GM18861 (cell line): Measurements from ENCODE around the gene CAMTA1.

Experiments
- ATAC-seq: cut with Tn5 transposase; IDR thresholded peaks from one replicate; pipeline ENCODE4 v1.9.1; 2021; ENCODE audit not compliant: unreplicated experiment

Gene CAMTA1

DNA sequence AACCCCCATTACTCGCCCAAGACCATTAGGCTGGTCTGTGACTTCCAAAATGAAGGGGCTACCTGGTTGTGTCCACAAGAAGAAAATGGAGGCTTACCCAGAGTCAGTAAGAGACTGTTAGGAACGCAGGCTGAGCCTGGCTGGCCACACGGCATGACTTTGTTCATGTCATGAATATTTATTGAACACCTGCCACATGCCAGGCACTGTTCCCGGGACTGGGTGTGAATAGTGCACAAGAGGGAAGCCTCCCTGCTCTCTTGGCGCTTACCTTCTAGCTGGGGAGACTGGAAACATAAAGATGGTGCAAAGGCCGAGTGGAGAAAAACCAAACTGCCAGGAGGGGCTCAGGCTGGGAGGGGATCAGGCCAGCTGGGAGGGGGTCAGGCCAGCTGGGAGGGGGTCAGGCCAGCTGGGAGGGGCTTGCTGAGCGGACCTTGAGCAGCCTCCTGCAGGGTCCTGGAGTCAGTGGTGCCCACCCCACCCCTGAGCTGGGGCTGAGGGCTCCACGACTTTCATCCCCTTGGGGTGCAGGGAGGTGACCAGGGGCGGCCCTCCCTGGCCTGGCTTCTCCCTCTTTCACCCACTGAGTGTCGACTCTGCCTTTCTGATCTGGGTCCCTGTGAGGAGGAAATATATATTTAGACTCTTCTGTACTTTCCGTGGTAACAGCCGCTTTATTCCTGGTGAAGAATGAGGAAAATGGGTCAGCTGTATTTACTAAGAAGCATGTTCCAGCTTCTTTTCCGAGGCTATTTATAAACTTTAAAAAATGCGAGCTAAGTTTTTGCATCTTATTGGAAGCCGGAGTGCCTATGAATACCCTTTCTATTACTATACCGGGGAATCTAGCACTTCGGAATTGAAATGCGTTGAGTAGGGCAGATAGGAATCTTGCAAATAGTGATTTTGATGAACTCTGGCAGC, 139.0 kb downstream of the CAMTA1 start:
- no peak for ATAC-seq

DNA sequence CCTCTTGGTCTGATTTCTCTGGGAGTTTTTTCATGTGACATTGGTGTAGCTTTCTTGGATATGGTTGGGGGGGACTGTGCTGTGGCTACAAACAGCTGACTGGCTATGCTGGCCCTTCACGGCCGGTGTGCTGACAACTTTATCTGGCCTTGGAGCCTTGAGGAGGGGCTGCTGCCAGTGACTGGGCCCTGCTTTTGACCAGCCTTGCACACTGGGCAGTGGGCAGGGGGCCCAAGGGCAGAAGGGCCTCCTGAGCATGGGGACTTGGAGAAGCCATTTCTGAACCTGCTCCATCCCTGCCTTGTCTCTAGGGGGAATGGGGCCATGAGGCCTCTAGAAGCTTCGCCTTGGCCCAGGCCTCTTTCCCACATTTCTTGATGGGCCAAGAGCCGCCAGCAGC, 139.6 kb downstream of the CAMTA1 start:
- ATAC-seq, result no peak

DNA sequence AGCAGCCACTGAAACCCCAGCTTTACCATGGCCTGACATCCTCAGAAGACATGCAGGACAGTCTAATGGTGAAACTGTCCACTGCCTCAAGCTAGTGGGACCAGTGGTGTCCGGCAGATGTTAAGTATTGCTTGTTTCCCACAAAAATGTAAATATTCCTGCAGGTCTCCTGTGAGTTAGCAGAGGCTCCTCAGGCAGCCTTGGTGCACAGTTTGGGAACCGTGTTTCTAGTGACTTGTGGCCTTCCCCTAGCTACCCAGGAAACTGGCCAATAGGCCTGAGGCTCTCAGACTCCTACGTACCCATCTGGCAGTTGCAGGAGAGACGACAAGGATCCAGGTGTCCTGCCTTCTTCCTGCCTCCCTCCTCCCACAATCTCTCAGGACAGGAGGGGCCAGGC, 142.4 kb downstream of the CAMTA1 start:
- no peak for ATAC-seq

DNA sequence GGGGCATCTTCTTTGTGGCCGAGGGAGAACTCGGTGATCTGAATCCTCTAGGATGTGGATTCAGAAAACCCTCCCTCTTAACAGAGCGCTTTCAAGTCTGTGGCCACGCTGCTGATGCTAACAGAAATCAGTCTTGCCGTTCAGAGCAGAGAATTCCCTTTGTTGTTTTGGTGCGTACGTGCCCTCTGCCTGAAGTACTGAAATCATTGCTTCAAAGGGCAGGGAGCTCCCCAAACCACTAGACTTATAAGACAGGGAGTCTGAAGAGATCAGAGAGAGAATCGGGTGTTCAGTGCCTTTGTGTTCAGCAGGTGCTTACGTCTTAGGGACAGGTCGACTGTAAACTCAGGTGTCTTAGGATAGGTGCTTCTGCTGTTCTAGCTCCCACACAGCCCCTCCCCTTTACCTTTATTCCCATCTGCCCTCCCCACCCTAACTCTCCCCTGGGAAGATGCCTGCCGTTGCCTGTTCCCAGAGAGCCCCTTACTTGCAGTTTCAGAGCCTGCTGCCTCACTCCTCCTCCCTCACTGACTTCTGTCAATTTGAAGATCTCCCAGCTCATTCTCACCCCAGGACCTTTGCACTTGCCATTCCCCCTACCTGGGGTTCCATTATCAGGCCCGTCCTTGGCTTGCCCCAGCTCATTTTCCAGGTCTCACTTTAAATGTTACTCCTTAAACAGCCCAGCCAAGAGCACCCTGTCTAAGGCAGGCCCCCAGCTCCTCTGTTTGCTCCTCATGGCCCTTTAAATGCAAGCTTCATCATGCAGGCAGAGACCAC, 143.0 kb downstream of the CAMTA1 start:
- no peak for ATAC-seq

DNA sequence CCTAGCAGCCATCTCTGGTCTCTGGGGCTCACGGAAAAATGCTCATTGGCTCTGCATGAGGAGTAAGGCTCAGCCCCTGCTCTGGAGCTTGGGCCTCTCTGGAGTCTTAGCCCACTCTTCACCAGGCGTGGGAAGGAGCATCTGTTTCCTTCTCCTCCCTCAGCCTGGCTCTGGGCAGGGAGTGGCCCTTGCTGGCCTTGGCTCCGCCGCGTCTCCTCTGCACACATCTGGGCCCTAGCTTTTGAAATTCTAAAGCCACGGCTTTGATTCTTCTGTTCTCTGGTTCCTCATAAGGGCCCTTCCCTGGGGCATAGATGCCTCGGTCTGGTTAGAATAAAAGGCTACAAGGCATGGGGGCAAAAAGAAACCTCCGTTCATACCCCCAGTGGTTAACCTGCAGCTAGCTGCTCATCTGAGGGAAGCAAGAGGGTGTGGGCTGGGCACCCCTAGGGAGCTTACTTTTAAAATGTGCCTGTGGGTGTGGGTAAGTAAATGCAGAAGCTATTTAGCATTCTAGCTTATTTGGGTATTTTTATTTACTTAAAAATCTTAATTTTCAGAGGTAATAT, 145.6 kb downstream of the CAMTA1 start:
- no peak for ATAC-seq

DNA sequence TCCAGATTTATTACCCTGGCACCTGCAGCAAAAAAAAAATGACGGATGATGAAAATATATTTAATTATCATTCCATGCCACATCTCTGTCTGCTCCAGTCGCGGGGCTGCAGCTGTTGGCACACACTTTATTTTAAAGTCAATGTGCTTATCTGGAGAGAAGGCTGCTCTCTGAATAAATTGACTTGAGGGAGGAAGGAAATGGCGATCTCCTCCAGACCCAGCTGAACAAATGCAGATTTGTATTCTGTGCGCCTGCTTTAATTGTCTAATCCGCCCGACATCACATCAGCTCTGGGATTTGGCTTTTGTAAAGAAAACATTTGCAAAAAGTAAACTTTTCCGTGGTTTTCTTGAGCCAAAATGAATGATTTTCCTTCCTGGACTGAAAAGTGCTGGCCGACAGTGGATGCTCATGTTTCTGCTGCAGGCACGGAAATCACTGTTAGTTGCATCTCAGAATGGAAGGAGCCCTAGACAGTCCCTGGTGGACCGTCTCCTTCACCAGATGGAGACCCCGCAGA, 150.2 kb downstream of the CAMTA1 start:
- no peak for ATAC-seq

DNA sequence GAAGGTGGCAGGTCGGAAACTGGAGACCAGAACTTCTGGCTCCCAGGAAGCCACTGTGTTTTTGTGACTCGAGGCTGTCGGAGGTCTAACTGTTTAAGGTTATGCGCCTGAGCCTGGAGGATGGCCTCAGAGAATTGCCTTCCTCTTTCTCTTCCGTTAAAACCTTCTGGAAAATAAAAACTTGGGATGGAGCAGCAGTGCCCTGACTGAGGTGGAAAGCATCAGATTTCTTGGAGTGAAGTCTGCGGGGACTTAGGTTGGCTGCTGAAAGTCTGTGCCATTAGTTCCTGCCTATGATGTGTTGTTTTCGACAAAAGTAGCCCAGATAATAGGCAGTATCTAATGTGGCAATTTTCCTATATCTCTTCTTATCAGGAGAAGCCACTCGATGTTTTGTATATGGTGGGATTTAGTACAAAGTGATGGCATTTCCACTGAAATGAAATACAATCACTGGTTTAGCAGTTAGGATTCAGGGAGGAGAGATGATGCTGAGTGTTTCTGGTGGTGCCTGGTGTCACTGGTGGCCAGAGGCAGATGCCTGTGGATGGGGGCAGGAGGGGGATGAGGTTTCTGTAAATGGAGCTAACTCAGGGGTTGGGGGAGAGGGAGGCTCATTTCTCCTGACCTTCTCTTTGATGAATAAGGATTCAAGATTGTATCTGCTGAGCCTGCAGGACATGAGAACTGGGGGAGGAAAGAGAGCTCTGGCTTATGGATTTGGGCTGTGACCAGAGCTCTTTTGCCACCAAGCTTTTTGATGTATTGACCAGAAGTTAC, 150.8 kb downstream of the CAMTA1 start:
- no peak for ATAC-seq

DNA sequence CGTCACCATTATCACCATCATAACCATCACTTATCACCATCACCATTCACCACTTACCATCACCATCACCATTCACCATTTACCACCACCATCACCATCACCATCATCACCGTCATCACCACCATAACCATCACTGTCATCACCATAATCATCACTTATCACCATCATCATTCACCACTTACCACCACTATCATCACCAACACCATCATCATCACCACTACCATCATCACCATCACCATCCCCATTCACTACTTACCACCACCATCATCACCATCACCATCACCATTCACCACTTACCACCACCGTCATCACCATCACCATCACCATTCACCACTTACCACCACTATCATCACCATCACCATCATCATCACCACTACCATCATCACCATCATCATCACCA, 151.8 kb downstream of the CAMTA1 start:
- no peak for ATAC-seq

DNA sequence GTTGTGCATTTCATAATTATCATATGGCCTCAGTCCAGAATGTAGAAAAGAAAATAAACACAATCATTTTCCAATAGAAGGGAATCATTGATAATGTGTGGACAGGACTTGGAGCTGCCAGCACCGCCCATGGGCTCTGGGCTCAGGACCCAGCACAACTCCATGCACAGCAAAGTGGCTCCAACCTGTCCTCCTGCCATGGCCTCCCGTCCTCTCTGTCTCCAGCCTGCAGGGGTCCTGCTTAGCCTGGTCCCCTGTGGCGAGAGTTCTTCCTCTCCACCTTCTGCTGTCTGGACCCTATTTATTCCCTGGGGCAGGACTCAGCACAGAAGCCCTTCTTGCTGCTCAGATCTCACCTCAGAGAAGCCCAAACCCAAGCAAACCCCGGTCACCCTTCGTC, 154.1 kb downstream of the CAMTA1 start:
- ATAC-seq, result no peak

DNA sequence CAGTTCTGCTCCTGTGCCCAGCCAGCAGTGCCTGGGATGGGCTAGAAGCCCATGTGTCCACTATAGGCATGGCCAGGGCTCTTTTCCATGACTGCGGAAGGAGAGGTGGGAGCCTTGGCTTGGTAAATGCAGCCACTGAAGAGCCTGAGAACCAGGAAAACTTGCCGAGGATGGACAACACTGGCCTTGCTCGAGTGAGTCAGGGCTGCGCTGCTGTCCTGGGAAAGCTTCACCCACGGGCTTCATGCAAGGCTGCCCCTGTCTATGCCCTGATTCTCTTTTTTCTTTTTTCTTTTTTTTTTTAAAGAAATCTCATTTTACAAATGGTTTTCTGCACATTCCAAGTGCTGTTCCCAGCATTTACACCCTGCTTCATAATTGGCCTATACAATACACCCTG, 156.5 kb downstream of the CAMTA1 start:
- no peak for ATAC-seq

DNA sequence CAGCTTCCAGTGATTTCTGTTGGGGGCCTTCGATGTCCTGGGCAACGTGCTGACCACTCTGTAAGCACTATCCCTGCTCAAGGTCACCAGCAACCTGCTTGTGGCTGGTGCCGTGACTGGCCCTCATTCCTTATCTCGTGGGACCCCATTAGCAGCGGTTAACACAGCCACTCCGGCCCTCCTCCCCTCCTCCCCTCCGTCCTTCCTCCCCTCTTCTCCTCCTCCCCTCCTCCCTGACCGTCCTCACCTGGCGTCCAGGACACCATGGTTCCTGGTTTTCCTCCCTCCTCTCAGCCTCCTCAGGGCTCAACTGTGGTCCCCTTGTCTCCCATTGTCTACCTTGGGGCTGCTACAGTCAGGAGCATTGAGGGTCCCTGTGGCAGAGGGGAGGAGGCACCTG, 157.7 kb downstream of the CAMTA1 start:
- ATAC-seq, result no peak

DNA sequence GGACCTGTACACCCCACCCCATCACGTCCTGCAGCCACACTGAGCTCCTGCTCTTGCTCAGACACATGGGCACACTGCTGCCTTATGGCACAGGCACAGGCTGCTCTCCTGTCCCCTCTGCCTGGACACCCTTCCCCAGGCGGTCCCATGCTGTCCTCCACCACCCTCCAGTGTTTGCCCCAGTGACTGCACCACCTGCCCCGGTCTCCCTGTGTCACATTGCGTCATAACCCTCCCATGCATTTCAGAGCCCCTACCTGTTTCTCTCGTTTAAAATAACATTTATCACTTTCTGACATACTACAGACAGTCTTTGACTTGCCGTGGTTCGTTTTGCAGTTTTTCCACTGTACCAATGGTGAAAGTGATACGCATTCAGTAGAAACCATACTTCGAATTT, 159.2 kb downstream of the CAMTA1 start:
- ATAC-seq, result no peak

DNA sequence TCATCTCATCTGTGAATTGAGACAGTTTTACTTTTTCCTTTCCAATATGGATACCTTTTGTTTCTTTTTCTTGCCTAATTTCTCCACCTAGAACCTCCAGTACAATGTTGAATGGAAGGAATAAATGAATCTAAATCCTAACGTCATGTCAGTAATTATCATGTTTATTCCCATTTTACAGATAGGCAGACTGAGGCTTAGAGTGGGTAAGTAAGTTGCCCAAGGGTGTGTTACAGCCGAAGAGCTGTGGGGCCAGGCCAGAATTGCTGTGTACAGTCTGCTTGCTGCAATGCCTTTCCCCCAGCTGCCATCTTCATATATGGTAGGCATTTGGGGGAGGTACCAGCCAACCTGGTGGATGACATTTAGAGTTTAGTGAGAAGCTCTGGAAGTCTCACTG, 162.7 kb downstream of the CAMTA1 start:
- no peak for ATAC-seq

DNA sequence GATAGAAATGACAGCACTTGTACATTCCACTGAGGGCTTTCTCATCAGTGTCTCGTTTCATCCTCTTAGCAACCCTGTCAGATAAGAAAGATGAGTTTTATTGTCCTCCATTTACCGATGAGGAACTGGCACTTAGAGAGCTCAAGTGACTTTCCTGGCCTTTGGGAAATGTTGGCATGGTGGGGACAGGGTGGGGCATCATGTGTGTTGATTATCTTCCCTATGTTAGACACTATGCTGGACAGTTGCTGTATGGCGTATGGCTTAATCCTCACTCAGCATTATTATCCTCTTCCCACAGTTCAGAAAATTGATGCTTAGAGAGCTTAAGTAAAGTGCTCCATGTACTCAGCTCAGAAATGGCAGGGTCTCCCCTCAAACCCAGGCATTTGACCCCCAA, 163.2 kb downstream of the CAMTA1 start:
- no peak for ATAC-seq

DNA sequence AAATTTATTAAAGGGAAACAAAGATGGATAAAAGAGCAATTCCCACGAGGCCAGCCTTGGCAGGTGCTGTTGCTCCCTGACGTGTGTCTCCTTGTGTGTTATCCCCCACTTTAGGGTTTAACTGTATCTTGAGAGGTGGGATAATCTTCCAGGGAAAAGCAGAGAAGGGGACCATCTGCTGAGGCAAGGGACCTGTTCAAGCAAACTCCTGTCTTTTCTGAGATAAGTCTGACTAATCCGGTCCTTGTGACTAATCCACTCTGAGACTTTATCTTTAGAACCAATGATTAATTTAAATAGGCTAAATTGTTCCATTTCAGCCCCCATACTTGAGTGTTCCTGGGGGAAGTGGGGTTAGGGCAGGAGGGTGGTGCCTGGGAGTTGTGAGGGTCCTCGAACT, 163.6 kb downstream of the CAMTA1 start:
- no peak for ATAC-seq

DNA sequence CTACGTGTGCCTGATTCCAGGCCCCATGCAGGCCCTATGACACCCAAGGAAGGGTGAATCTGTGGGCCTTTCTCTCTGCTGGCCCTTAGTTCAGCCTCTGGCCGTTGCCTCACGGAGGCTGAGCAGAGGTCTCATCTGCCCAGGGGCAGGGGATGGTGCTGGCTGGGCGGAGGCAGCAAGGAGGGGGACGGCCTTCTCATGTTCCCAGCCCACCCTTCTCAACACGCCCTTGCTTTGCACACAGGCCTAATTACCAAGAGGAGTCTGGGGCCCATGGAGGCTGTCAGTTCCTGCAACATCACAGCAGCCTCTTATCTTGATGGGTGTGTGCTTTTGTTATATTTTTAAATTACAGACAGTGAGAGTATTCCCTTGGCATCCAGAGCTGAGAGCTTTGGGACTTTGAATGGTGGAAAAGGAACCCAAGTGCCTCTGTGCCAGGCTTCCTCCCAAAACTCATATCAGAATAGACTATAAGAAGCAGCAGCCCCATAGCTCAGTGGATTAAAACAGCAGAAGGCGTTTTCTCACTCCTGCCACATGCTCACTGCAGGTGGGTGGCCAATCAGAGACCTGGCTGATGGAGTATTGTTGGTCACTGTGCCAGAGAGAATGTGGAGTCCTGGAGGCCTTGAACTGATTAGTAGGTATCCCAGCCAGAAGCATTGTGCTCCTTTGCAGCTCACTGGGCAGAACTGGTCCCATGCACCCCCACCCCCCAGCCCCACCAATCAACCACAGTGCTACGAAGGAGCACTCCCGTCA, 164.9 kb downstream of the CAMTA1 start:
- no peak for ATAC-seq

DNA sequence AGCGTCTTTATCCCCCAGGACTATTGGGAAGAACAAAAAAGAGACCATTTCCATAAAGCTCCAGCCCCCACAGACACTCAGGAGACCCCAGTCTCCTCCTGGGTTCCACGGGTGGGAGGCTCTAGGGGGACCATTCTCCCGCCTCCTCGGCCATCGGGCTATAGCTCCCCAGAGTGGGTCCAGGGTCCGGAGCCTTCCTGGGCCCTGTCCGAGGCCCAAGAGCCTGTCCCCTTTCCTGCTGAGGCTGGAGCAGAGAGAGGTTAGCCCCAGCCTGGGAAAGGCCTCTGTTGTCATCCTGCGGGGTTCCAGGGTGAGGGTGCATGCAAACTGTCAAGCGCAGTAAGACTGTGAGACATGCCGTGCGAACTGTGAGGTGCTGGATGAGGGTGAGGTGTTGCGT, 166.3 kb downstream of the CAMTA1 start:
- ATAC-seq, result no peak

DNA sequence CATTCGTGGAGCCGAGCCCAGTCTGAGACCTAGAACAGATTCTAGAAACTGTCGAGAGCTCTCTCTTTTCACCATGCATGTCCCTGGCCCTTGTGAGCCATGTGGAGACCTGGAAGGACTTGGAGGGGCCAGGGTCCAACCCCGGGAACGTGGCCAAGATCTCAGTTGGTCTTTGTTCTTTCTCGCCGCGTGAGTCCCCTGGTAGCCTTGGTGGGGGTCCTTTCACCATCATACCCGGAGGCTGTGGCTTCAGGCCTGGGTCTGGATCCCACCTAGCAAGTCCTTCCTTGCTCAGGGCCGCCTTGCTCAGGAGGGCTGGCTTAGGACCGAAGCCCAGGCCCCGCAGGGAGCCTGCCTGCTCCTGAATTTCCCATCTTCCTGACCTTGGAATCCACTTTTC, 168.0 kb downstream of the CAMTA1 start:
- ATAC-seq, result no peak

DNA sequence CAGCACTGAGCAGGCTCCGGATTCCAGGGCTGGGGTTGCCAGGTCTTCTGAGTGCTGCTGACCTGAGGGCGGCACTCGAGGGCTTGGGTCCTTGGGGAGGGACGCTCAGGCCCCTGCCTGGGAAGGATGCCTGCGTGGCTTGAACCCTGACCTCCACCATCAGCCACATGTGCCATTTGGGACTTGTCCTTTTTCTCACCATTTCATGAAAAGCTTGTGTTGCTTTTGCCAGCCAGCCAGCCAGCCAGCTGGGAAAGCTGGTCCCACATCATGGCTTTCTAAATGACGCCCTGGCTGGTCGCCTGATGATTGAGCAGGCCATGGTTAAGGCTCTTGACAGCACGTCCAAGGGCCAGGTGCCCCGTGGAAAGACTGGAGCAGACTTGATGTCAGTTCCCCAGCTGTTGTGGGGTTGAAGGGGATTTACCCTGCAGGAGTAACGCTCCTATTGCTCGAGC, 168.7 kb downstream of the CAMTA1 start:
- ATAC-seq, result no peak

DNA sequence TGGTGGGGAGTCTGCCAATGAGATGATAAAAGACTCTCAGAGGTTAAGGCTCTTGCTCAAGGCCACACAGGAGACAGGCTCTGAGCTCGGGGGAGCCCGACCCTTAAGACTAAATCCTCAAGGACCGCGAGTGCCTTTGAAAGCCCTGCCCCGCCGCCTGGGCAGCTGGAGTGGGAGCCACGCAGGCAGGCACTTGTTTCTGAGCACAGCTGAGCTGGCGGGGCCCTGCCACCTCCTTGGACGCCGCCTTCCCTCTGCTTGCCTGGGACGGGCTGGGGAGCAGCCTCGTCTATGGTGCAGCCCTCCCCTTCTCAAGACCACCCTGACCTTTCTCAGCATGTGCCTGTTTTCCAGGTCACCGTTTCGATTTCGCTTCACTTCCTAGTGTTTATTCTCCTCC, 169.3 kb downstream of the CAMTA1 start:
- no peak for ATAC-seq
